WTC11 (cell line): ENCODE measurements around the gene CELF2. TPM values are rescaled to one million over a fixed set of nuclear protein-coding genes. Genes with fewer than 3 reads are reported as not detected.

ENCODE experiments used
- ATAC-seq: fragments of 200-7000 bp; cut with Tn5 transposase; 2 replicates; pipeline ENCODE4 v1.10.0; 2021; ENCODE audit warnings: mild to moderate bottlenecking, moderate library complexity
- CTCF ChIA-PET: fragments of 300-600 bp; sonication (Branson Sonifier 250); formaldehyde crosslinking; loops from one replicate; lab custom pipeline; 2021; ENCODE audit warnings: antibody characterized with exemption; lab: Charles Lee
- POLR2A ChIA-PET: fragments of 350-600 bp; sonication (Branson Sonifier 250); formaldehyde crosslinking; loops from one replicate; lab custom pipeline; 2021; ENCODE audit warnings: antibody characterized with exemption; lab: Charles Lee
- DNase-seq: peaks from one replicate; pipeline ENCODE4 v3.0.0; 2021; ENCODE audit warnings: low spot score
- H3K27ac Mint-ChIP-seq: 2 replicates; pipeline ENCODE4 v1.8.0; 2021; ENCODE audit warnings: mixed read lengths
- H3K27me3 Mint-ChIP-seq: 2 replicates; pipeline ENCODE4 v1.8.0; 2021; ENCODE audit warnings: low read depth, mild to moderate bottlenecking, moderate library complexity, mixed read lengths
- H3K36me3 Mint-ChIP-seq: 2 replicates; pipeline ENCODE4 v1.8.0; 2021; ENCODE audit warnings: mixed read lengths
- H3K4me1 Mint-ChIP-seq: 2 replicates; pipeline ENCODE4 v1.8.0; 2022; ENCODE audit warnings: mixed read lengths
- H3K4me3 Mint-ChIP-seq: 2 replicates; pipeline ENCODE4 v1.8.0; 2021; ENCODE audit warnings: mild to moderate bottlenecking, moderate library complexity, mixed read lengths
- H3K9me3 Mint-ChIP-seq: 2 replicates; pipeline ENCODE4 v1.8.0; 2021; ENCODE audit warnings: mixed read lengths
- AFF4 ChIP-seq: sonication (generic); formaldehyde crosslinking; IDR thresholded peaks from 2 replicates; pipeline ENCODE4 v1.8.1; 2023; ENCODE audit warnings: mild to moderate bottlenecking, missing genetic modification reagents, borderline replicate concordance
- AR ChIP-seq: fragments of 250-450 bp; sonication (Bioruptor Pico); IDR thresholded peaks from 2 replicates; pipeline ENCODE4 v1.9.0; 2021; ENCODE audit warnings: mild to moderate bottlenecking
- E2F1 ChIP-seq: sonication (generic); formaldehyde crosslinking; IDR thresholded peaks from 2 replicates; pipeline ENCODE4 v1.8.0; 2022; ENCODE audit warnings: mild to moderate bottlenecking, missing genetic modification reagents
- IRF2 ChIP-seq: sonication (generic); formaldehyde crosslinking; IDR thresholded peaks from 2 replicates; pipeline ENCODE4 v1.8.0; 2022; ENCODE audit warnings: low read depth, missing genetic modification reagents, borderline replicate concordance
- MAX ChIP-seq: sonication (generic); formaldehyde crosslinking; IDR thresholded peaks from 2 replicates; pipeline ENCODE4 v1.8.0; 2022; ENCODE audit warnings: mild to moderate bottlenecking, missing genetic modification reagents
- NFATC4 ChIP-seq: fragments of 250-450 bp; sonication (Bioruptor Pico); IDR thresholded peaks from 2 replicates; pipeline ENCODE4 v1.9.0; 2021; ENCODE audit warnings: mild to moderate bottlenecking
- NFE2L1 ChIP-seq: sonication (generic); formaldehyde crosslinking; IDR thresholded peaks from 2 replicates; pipeline ENCODE4 v1.8.1; 2023; ENCODE audit warnings: missing genetic modification reagents
- NFYB ChIP-seq: sonication (generic); formaldehyde crosslinking; conservative IDR thresholded peaks from 2 replicates; pipeline ENCODE4 v1.8.0; 2022; ENCODE audit warnings: low read depth, missing genetic modification reagents
- SMAD3 ChIP-seq: sonication (generic); formaldehyde crosslinking; IDR thresholded peaks from 2 replicates; pipeline ENCODE4 v1.8.0; 2022; ENCODE audit warnings: missing genetic modification reagents, mild to moderate bottlenecking, borderline replicate concordance
- USF1 ChIP-seq: sonication (generic); formaldehyde crosslinking; IDR thresholded peaks from 2 replicates; pipeline ENCODE4 v1.8.0; 2022; ENCODE audit warnings: mild to moderate bottlenecking, missing genetic modification reagents
- USF2 ChIP-seq: sonication (generic); formaldehyde crosslinking; IDR thresholded peaks from 2 replicates; pipeline ENCODE4 v1.8.1; 2023; ENCODE audit warnings: mild to moderate bottlenecking, missing genetic modification reagents, moderate library complexity
- ZBTB43 ChIP-seq: sonication (generic); formaldehyde crosslinking; IDR thresholded peaks from 2 replicates; pipeline ENCODE4 v1.8.1; 2023; ENCODE audit warnings: mild to moderate bottlenecking, missing genetic modification reagents
- ZNF138 ChIP-seq: sonication (generic); formaldehyde crosslinking; conservative IDR thresholded peaks from 2 replicates; pipeline ENCODE4 v1.8.1; 2022; ENCODE audit warnings: mild to moderate bottlenecking, moderate library complexity, missing genetic modification reagents
- ZNF396 ChIP-seq: fragments of 250-450 bp; sonication (Bioruptor Pico); IDR thresholded peaks from 2 replicates; pipeline ENCODE4 v1.8.0; 2021; ENCODE audit warnings: mild to moderate bottlenecking, moderate library complexity, borderline replicate concordance
- total RNA-seq: library from RNA; stranded (reverse); gene quantifications from 3 replicates; pipeline ENCODE4 v1.2.3, GENCODE V29; 2021

Gene CELF2
- total RNA-seq, 1 experiment from 2014 or later, result 24.6 TPM

GRCh38 chr10:11088709-11089108, 71.0 kb downstream of the CELF2 start:
- Mint-ChIP-seq H3K27me3 (no peaks in the 10 kb centered on the region), H3K4me3 (no peak overlapping the region), H3K9me3 (no peaks in the 10 kb centered on the region), H3K27ac (no peak overlapping the region), H3K4me1 (peaks cover 4% of the 10 kb centered on the region), H3K36me3 (no peaks in the 10 kb centered on the region)
- no peak for DNase-seq
- TF ChIP-seq ZNF138 (CRISPR knock-in tag) (no peak), NFE2L1 (no peak), NFYB (no peak), IRF2 (CRISPR knock-in tag) (no peak), E2F1 (no peak), AR (CRISPR knock-in tag) (no peak), ZBTB43 (CRISPR knock-in tag) (no peak), USF2 (CRISPR knock-in tag) (no peak), NFATC4 (no peak)
- CTCF ChIA-PET, result no interaction called here
- no peak for ATAC-seq
- POLR2A ChIA-PET, result no interaction called here

GRCh38 chr10:11089272-11089671, 71.6 kb downstream of the CELF2 start:
- Mint-ChIP-seq H3K4me3 (no peak overlapping the region), H3K9me3 (no peaks in the 10 kb centered on the region), H3K27me3 (no peaks in the 10 kb centered on the region), H3K36me3 (no peaks in the 10 kb centered on the region), H3K4me1 (peaks cover 10% of the 10 kb centered on the region)
- ChIA-PET CTCF (no interaction called here), POLR2A (no interaction called here)
- ATAC-seq, result no peak
- no peak for TF ChIP-seq USF1
- TF ChIP-seq, all 79 proteins: peak for 0
- no peak overlapping the region for H3K27ac Mint-ChIP-seq
- DNase-seq, result no peak

GRCh38 chr10:11091517-11092102, 73.9 kb downstream of the CELF2 start:
- H3K9me3 Mint-ChIP-seq, result no peaks in the 10 kb centered on the region
- no peaks in the 10 kb centered on the region for H3K36me3 Mint-ChIP-seq
- no peak overlapping the region for H3K4me3 Mint-ChIP-seq
- H3K4me1 Mint-ChIP-seq, result peaks cover 32% of the 10 kb centered on the region
- ChIA-PET CTCF (no interaction called here), POLR2A (no interaction called here)
- H3K27ac Mint-ChIP-seq, result no peak overlapping the region
- DNase-seq (no peak), ATAC-seq (no peak)
- H3K27me3 Mint-ChIP-seq, result no peaks in the 10 kb centered on the region
- TF ChIP-seq NFE2L1 (no peak), MAX (no peak), AFF4 (no peak), ZNF396 (no peak), SMAD3 (CRISPR knock-in tag) (no peak)
